ENCODE results near the gene EFCAB9. TPM values are rescaled to one million over a fixed set of nuclear protein-coding genes. Genes with fewer than 3 reads are reported as not detected.
A peak's percentile ranks its signal among the peaks of the same experiment; 100 is the strongest.

EFCAB9 gene
- total and polyA plus RNA-seq, 2 of the 8 experiments (the other 6 are each of a cell fraction or from before 2014, with no cell fraction given), result not detected

GRCh38 chr5:172188033-172188892 is 5.7 kb upstream of the EFCAB9 start, which contains the start of gene STK10 (continued):
- TF ChIP-seq CTBP2 (IDR thresholded peaks at IDR 0.05; ENCODE audit: borderline replicate concordance, insufficient read depth, insufficient read length, low read length), result peak; percentile 70
- TF ChIP-seq POLR2A (IDR thresholded peaks at IDR 0.05; ENCODE audit: control extremely low read depth in 1 of 2, low read depth in 2 of 2, low read length in 2 of 2), result no peak; a peak in 1 of 3 replicates
- TF ChIP-seq YY1 (IDR thresholded peaks at IDR 0.05; ENCODE audit: low read depth, low read length), result peak; percentile 36; the same call in 1 of the 2 replicates
- TF ChIP-seq RXRA (IDR thresholded peaks at IDR 0.05; ENCODE audit: insufficient read depth, low read depth, low read length), result no peak
- peak; percentile 86 to 94 (median 86) for TF ChIP-seq CTCF (IDR thresholded peaks at IDR 0.05; ENCODE audit: control extremely low read depth in 1 of 3, insufficient read depth in 1 of 3, low read depth in 1 of 3, low read length in 3 of 3)
- peak; percentile 46; the same call in 1 of the 2 replicates for TF ChIP-seq TBP (IDR thresholded peaks at IDR 0.05; ENCODE audit: low read depth, low read length)
- TF ChIP-seq TAF1 (IDR thresholded peaks at IDR 0.05; ENCODE audit: low read depth, low read length), result no peak; the same call in 1 of the 2 replicates
- TF ChIP-seq KDM1A (IDR thresholded peaks at IDR 0.05; ENCODE audit: borderline replicate concordance, low read length), result peak; percentile 87
- 0 out of 2 replicates have a peak, but pooled peaks have one; percentile 13 for TF ChIP-seq GABPA (IDR thresholded peaks at IDR 0.05; ENCODE audit: borderline replicate concordance, insufficient read depth, low read length)
- TF ChIP-seq POLR2AphosphoS5 (IDR thresholded peaks at IDR 0.05; ENCODE audit: low read depth, low read length), result no peak
- TF ChIP-seq CBX5 (IDR thresholded peaks at IDR 0.05; ENCODE audit: low read depth, low read length), result no peak
- TF ChIP-seq EGR1 (IDR thresholded peaks at IDR 0.05; ENCODE audit: borderline replicate concordance, low read depth, low read length), result peak; percentile 62; the same call in 1 of the 2 replicates
- 0 out of 2 replicates have a peak, but pooled peaks have one; percentile 21 for TF ChIP-seq E2F6 (IDR thresholded peaks at IDR 0.05)
- peak; percentile 29 for TF ChIP-seq ASH2L (IDR thresholded peaks at IDR 0.05; ENCODE audit: low read length)
- TF ChIP-seq JUND (IDR thresholded peaks at IDR 0.05; ENCODE audit: low read length), result no peak
- no peak for TF ChIP-seq NANOG (IDR thresholded peaks at IDR 0.05; ENCODE audit: insufficient read depth, low read depth, low read length, poor library complexity, severe bottlenecking)
- TF ChIP-seq RAD21 (IDR thresholded peaks at IDR 0.05 in 1 of 2, conservative IDR thresholded peaks at IDR 0.05 in 1 of 2; ENCODE audit: low read depth in 2 of 2, low read length in 2 of 2), result peak; percentile 89 to 91
- TF ChIP-seq CREB1 (IDR thresholded peaks at IDR 0.05), result 0 out of 2 replicates have a peak, but pooled peaks have one; percentile 13
- TF ChIP-seq PHF8 (conservative IDR thresholded peaks at IDR 0.05; ENCODE audit: low read depth, low read length), result peak; percentile 34; the same call in 1 of the 2 replicates
- TF ChIP-seq KDM4A (IDR thresholded peaks at IDR 0.05; ENCODE audit: low read depth, low read length, severe bottlenecking), result peak; percentile 44

Data from H1 (cell line).